Sciatic nerve (tissue), 2 donors: ENCODE data around the gene CYP24A1. TPM values are rescaled to one million over a fixed set of nuclear protein-coding genes. Genes with fewer than 3 reads are reported as not detected.
"Not testable (repeated sequence)": the region's sequence is repeated elsewhere in the genome, so short reads cannot be mapped to it uniquely, and the experiment has no call there.

ENCODE experiments used
- ATAC-seq: fragments of 200-7000 bp; cut with Tn5 transposase; one replicate; pipeline ENCODE4 v1.9.1; 2020; ENCODE audit warnings: mild to moderate bottlenecking, moderate library complexity
- DNase-seq: peaks from one replicate; pipeline ENCODE4 v3.0.0-alpha.2; 2020; ENCODE audit warnings: low spot score
- intact Hi-C: fragments of 100-400 bp; cut with DNase I; formaldehyde crosslinking; loops from one replicate; pipeline ENCODE4 v1.14.2; 2022
- total RNA-seq: library from RNA; stranded (reverse); fragmentation: NEBNext Ultra II Directional; extraction: Animal tissue kit (Norgen Biotek cat#: 25700); gene quantifications from one replicate; pipeline ENCODE4 v1.2.1, GENCODE V29; 2021
- donor health status: DM: no; HTN: no; CAD: no.
- donor health status: DM: no; HTN: no; CAD: no.

CYP24A1 gene
- total RNA-seq, 1 donor from 2014 or later, result not detected

GRCh38 chr20:54144847-54145414 is 28.9 kb downstream of the CYP24A1 start:
- no peak for ATAC-seq
- intact Hi-C loops, result no loop called here
- DNase-seq, result no peak

GRCh38 chr20:54140927-54141566 is 32.7 kb downstream of the CYP24A1 start:
- no peak for DNase-seq
- intact Hi-C loops, result no loop called here
- no peak for ATAC-seq

GRCh38 chr20:54140486-54140885 is 33.3 kb downstream of the CYP24A1 start:
- intact Hi-C loops, result no loop called here
- DNase-seq (no peak), ATAC-seq (no peak)

- intact Hi-C loops, result no loop called here
- ATAC-seq, result no peak
- DNase-seq, result no peak
Observed at GRCh38 chr20:54140067-54140466, 33.7 kb downstream of the CYP24A1 start.

- ATAC-seq (no peak), DNase-seq (no peak)
- intact Hi-C loops, result no loop called here
Observed at GRCh38 chr20:54139188-54139587, 34.6 kb downstream of the CYP24A1 start.

GRCh38 chr20:54138427-54138826 is 35.4 kb downstream of the CYP24A1 start:
- DNase-seq (no peak), ATAC-seq (no peak)
- intact Hi-C loops, result no loop called here

- DNase-seq, result no peak
- no peak for ATAC-seq
- intact Hi-C loops, result no loop called here
Observed at GRCh38 chr20:54137115-54137514, 36.7 kb downstream of the CYP24A1 start.

GRCh38 chr20:54134445-54135220 is 39.2 kb downstream of the CYP24A1 start:
- ATAC-seq (no peak), DNase-seq (no peak)
- intact Hi-C loops, result no loop called here

- no peak for ATAC-seq
- DNase-seq, result no peak
- intact Hi-C loops, result no loop called here
Observed at GRCh38 chr20:54133434-54134427, 40.1 kb downstream of the CYP24A1 start.

- ATAC-seq (peak; percentile 94), DNase-seq (no peak)
- intact Hi-C loops, result no loop called here
Observed at GRCh38 chr20:54132612-54133433, 41.0 kb downstream of the CYP24A1 start.

- DNase-seq, result no peak
- intact Hi-C loops, result no loop called here
- no peak for ATAC-seq
Observed at GRCh38 chr20:54131675-54132611, 41.8 kb downstream of the CYP24A1 start.

GRCh38 chr20:54131125-54131524 is 42.7 kb downstream of the CYP24A1 start:
- DNase-seq, ATAC-seq, intact Hi-C loops: not testable (repeated sequence)

GRCh38 chr20:54129350-54129749 is 44.4 kb downstream of the CYP24A1 start:
- intact Hi-C loops, result no loop called here
- no peak for ATAC-seq
- no peak for DNase-seq

GRCh38 chr20:54127855-54128574 is 45.8 kb downstream of the CYP24A1 start:
- DNase-seq (no peak), ATAC-seq (no peak)
- intact Hi-C loops, result no loop called here

GRCh38 chr20:54126806-54127655 is 46.8 kb downstream of the CYP24A1 start:
- ATAC-seq (no peak), DNase-seq (no peak)
- intact Hi-C loops, result no loop called here

GRCh38 chr20:54126328-54126727 is 47.5 kb downstream of the CYP24A1 start:
- intact Hi-C loops, ATAC-seq, DNase-seq: not testable (repeated sequence)
